ENCODE measurements around the gene ZNF415. TPM values are rescaled to one million over a fixed set of nuclear protein-coding genes. Genes with fewer than 3 reads are reported as not detected.
"Not testable (repeated sequence)": the region's sequence is repeated elsewhere in the genome, so short reads cannot be mapped to it uniquely, and the experiment has no call there.

Gene ZNF415
- total and polyA plus RNA-seq, 3 experiments from 2014 or later = 0.22 to 1.4 (median 0.66) TPM

DNA sequence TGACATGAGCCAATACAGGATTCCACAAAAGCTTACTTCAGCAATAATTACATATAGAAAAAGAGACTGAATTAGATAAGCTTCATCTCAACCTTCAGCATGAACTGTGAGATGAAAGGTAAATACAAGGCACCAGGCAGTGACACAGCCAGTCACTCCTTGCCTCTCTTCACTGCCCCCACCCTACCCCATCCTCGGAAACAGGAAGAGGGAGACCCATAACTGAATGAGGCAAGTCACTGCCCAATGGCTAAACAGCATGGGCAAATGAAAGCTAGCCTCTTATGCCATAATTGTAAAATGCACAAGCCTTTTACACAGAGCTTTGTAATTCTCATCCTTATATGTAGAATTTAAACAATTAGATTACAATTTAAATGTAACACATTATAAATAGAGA lies 31.2 kb downstream of the ZNF415 start:
- Histone ChIP-seq H3K27me3 (ENCODE audit: insufficient read depth, low read length, poor library complexity, severe bottlenecking) (no peaks in the 10 kb centered on the region), H3K36me3 (ENCODE audit: insufficient read depth, low read length) (peaks cover 12% of the 10 kb centered on the region), H3K27ac (ENCODE audit: low read depth, low read length) (no peak overlapping the region), H3K9me3 (ENCODE audit: low read length) (no peaks in the 10 kb centered on the region), H3K4me3 (ENCODE audit: low read length) (no peak overlapping the region), H3K4me1 (ENCODE audit: insufficient read depth, low read length) (peaks cover 16% of the 10 kb centered on the region)
- H3K27ac Mint-ChIP-seq = peak overlapping the region in 7 of 8 donors; percentile 86 to 97 (median 95)
- peak overlapping the region; percentile 84 to 97 (median 92) for H3K4me3 Mint-ChIP-seq
- DNase-seq = no peak
- peaks cover 13 to 38% (median 17%) of the 10 kb centered on the region in 3 donors for H3K36me3 Mint-ChIP-seq
- POLR2A ChIA-PET = interaction anchor here (0.6 to 1.8 kb wide), 3 partner anchors 11 to 138 kb away, joined by 3 to 7 read pairs (median 6); partner anchors contain the start of gene ZNF816
- CTCF ChIA-PET = interaction anchor here (0.8 to 1.0 kb wide), 2 partner anchors 94 to 728 kb away, joined by 3 to 4 read pairs; no protein-coding TSS in a partner anchor
- no peaks in the 10 kb centered on the region for H3K27me3 Mint-ChIP-seq
- peaks cover 0 to 2% (median 1%) of the 10 kb centered on the region in 5 donors for H3K9me3 Mint-ChIP-seq
- peaks cover 44 to 59% (median 46%) of the 10 kb centered on the region in 3 donors for H3K4me1 Mint-ChIP-seq

DNA sequence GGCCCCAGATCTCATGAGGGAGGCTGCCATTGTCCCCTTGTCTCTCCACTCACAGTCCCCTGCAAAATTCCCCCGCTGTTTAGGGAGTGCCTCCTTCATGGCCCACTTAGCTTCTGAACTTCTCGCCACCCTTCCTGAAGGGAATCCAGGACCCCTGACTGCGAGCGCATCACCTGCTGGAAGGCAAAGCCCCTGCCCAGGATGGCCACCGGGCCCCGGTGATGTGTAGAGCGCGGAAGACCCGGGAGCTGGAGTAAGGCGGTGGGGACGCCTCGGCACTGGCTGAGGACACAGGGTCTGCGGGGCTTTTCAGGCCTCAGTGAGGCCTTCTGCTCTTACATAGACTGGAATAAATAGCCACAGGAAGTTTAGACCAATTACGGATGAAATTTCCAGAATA lies 34.1 kb downstream of the ZNF415 start:
- Mint-ChIP-seq H3K4me1 (peaks cover 48 to 72% (median 51%) of the 10 kb centered on the region in 3 donors), H3K27ac (peak overlapping the region in 1 of 8 donors; percentile 15), H3K36me3 (peaks cover 18 to 56% (median 19%) of the 10 kb centered on the region in 3 donors), H3K4me3 (peak overlapping the region in 2 of 7 donors; percentile 44 to 49)
- H3K9me3 ChIP-seq (ENCODE audit: low read length); CTCF ChIA-PET; H3K4me3 ChIP-seq (ENCODE audit: low read length); H3K27me3 ChIP-seq (ENCODE audit: insufficient read depth, low read length, poor library complexity, severe bottlenecking); H3K9me3 Mint-ChIP-seq; H3K27me3 Mint-ChIP-seq; DNase-seq; H3K27ac ChIP-seq (ENCODE audit: low read depth, low read length); POLR2A ChIA-PET: not testable (repeated sequence)
- Histone ChIP-seq H3K36me3 (ENCODE audit: insufficient read depth, low read length) (peaks cover 16% of the 10 kb centered on the region), H3K4me1 (ENCODE audit: insufficient read depth, low read length) (peaks cover 12% of the 10 kb centered on the region)

DNA sequence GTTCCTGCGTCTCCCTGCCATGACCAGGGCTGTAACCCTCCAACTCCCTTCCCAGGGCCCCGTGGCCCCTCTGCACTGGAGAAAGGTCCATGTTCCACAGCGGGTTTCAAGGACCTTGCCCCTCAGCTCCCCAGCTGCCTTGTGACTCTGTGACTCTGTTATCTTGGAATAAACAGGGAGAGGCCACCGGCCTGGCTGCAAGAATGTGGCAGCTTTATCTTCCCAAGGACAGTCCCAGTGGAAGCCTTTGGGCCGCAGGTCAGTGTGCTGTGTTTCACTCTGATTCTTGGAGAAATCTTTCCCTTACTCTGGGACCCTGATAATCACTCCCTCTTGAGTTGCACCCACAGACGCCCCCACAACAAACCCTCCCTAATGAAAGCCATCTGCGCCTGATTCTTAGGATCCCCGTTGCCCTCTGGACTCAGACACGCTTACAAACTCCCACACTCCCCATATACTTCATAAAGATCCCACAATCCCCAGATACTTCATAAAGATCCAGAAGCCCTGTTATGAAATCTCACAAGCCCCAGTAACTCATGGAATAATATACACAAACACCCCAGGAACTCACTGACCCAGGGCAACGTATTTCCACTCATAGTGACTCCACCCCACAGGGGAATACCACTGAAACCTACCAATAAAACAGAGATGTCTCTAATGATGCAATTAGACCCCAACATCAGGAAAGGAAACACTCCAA lies 35.6 kb downstream of the ZNF415 start:
- H3K9me3 Mint-ChIP-seq; CTCF ChIA-PET; H3K27ac ChIP-seq (ENCODE audit: low read depth, low read length); H3K27me3 ChIP-seq (ENCODE audit: insufficient read depth, low read length, poor library complexity, severe bottlenecking); H3K4me1 ChIP-seq (ENCODE audit: insufficient read depth, low read length); DNase-seq; H3K27ac Mint-ChIP-seq; H3K4me3 ChIP-seq (ENCODE audit: low read length); H3K27me3 Mint-ChIP-seq; POLR2A ChIA-PET; H3K9me3 ChIP-seq (ENCODE audit: low read length): not testable (repeated sequence)
- Mint-ChIP-seq H3K36me3 (peaks cover 18 to 60% (median 24%) of the 10 kb centered on the region in 3 donors), H3K4me3 (peak overlapping the region in 2 of 7 donors; percentile 20 to 27), H3K4me1 (peaks cover 39 to 66% (median 41%) of the 10 kb centered on the region in 3 donors)
- H3K36me3 ChIP-seq (ENCODE audit: insufficient read depth, low read length) = peaks cover 16% of the 10 kb centered on the region

DNA sequence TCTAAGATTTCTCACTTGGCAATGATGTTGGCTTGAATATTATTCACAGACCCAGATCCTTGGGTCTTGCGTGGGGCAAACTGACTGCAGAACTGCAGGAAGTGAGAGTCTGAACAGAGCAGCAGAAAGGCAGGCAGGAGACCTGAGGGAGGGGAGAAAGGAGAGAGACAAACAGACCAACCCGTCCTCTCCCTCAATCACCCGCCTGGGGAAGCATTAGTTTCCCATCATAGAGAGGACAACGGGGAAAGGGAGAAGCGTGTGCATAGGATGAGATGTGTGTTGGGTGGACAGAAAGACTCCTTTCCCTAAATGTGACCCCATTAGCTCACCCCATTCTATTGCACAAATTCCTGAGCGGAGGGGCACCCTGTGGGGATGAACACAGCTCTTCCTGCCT lies 36.1 kb downstream of the ZNF415 start:
- peaks cover 19% of the 10 kb centered on the region for H3K36me3 ChIP-seq (ENCODE audit: insufficient read depth, low read length)
- H3K4me3 Mint-ChIP-seq; CTCF ChIA-PET; POLR2A ChIA-PET; DNase-seq; H3K27me3 Mint-ChIP-seq; H3K9me3 ChIP-seq (ENCODE audit: low read length); H3K27ac ChIP-seq (ENCODE audit: low read depth, low read length); H3K4me1 ChIP-seq (ENCODE audit: insufficient read depth, low read length); H3K27me3 ChIP-seq (ENCODE audit: insufficient read depth, low read length, poor library complexity, severe bottlenecking); H3K4me3 ChIP-seq (ENCODE audit: low read length); H3K9me3 Mint-ChIP-seq; H3K27ac Mint-ChIP-seq: not testable (repeated sequence)
- Mint-ChIP-seq H3K36me3 (peaks cover 18 to 64% (median 24%) of the 10 kb centered on the region in 3 donors), H3K4me1 (peaks cover 34 to 60% (median 35%) of the 10 kb centered on the region in 3 donors)

DNA sequence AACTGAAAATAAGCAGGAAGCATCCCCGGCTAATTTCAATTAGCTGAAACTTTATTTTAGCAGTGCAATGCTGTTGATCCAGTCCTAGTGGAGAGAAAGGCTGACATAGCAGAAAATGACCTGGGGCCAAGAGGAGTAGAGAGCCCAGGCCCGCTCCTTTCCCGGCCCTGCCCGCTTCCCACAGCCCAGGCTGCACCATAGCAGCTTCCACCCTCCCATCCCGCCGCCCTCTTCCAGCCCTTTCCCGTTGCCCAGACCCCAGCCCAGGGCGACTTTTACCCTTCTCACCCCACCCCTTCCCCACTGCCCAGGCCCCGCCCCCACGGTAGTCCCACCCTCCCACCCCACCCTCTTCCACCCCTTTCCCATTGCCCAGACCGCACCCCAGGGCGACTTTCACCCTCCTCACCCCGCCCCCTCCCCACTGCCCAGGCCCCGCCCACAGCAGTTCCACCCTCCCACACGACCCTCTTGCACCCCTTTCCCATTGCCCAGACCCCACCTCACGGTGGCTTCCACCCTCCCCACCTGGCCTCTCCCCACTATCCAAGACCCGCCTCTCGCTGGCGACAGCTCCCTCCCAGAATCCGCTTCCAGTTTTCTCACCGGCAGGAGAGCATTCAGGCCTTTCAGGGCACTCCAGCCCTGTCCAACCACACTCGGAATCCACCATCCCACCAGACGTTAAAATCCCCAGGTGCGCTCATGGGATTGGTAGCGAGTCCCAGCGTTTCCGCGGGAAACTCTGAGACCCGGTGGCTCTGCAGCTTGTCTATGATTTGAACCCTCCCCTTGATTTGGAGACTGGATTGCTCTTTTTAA lies 37.7 kb downstream of the ZNF415 start:
- Mint-ChIP-seq H3K27ac (peak overlapping the region in 1 of 8 donors; percentile 8), H3K27me3 (no peaks in the 10 kb centered on the region), H3K4me1 (peaks cover 29 to 53% (median 30%) of the 10 kb centered on the region in 3 donors), H3K36me3 (peaks cover 30 to 78% (median 33%) of the 10 kb centered on the region in 3 donors), H3K9me3 (peaks cover 0 to 2% (median 0%) of the 10 kb centered on the region in 5 donors), H3K4me3 (no peak overlapping the region)
- ChIA-PET CTCF (no interaction called here), POLR2A (no interaction called here)
- H3K36me3 ChIP-seq (ENCODE audit: insufficient read depth, low read length) = peaks cover 32% of the 10 kb centered on the region
- H3K4me3 ChIP-seq (ENCODE audit: low read length) = no peak overlapping the region
- no peak overlapping the region for H3K27ac ChIP-seq (ENCODE audit: low read depth, low read length)
- H3K27me3 ChIP-seq (ENCODE audit: insufficient read depth, low read length, poor library complexity, severe bottlenecking) = no peaks in the 10 kb centered on the region
- H3K4me1 ChIP-seq (ENCODE audit: insufficient read depth, low read length) = no peaks in the 10 kb centered on the region
- DNase-seq = no peak
- H3K9me3 ChIP-seq (ENCODE audit: low read length) = no peaks in the 10 kb centered on the region

DNA sequence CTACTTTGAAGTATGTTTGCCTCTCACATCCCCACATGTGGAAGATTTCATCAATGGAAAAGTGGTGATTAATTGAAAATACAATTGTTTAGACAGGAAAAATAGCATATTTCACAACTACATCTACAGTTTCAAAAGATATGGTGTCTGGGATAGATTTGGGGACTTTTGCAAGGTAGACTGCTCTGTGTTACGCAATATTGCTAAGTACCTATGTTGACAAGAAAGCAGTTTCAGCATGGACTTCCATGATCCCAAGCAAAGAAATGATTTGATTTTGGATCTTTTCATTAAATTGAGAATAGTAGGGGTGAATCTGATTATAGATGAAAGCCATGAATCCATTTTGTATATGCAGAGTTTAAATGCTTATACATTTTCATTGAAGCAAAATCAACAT lies 40.0 kb downstream of the ZNF415 start:
- no peak for DNase-seq
- H3K4me3 ChIP-seq (ENCODE audit: low read length) = no peak overlapping the region
- H3K27me3 Mint-ChIP-seq = no peaks in the 10 kb centered on the region
- peaks cover 28% of the 10 kb centered on the region for H3K36me3 ChIP-seq (ENCODE audit: insufficient read depth, low read length)
- H3K4me3 Mint-ChIP-seq = no peak overlapping the region
- H3K4me1 Mint-ChIP-seq = peaks cover 12 to 35% (median 14%) of the 10 kb centered on the region in 3 donors
- H3K27me3 ChIP-seq (ENCODE audit: insufficient read depth, low read length, poor library complexity, severe bottlenecking) = no peaks in the 10 kb centered on the region
- POLR2A ChIA-PET = no interaction called here
- no peaks in the 10 kb centered on the region for H3K9me3 ChIP-seq (ENCODE audit: low read length)
- H3K27ac Mint-ChIP-seq = no peak overlapping the region
- no peaks in the 10 kb centered on the region for H3K4me1 ChIP-seq (ENCODE audit: insufficient read depth, low read length)
- H3K27ac ChIP-seq (ENCODE audit: low read depth, low read length) = no peak overlapping the region
- peaks cover 0 to 1% (median 0%) of the 10 kb centered on the region in 5 donors for H3K9me3 Mint-ChIP-seq
- H3K36me3 Mint-ChIP-seq = peaks cover 36 to 77% (median 37%) of the 10 kb centered on the region in 3 donors
- CTCF ChIA-PET = no interaction called here

DNA sequence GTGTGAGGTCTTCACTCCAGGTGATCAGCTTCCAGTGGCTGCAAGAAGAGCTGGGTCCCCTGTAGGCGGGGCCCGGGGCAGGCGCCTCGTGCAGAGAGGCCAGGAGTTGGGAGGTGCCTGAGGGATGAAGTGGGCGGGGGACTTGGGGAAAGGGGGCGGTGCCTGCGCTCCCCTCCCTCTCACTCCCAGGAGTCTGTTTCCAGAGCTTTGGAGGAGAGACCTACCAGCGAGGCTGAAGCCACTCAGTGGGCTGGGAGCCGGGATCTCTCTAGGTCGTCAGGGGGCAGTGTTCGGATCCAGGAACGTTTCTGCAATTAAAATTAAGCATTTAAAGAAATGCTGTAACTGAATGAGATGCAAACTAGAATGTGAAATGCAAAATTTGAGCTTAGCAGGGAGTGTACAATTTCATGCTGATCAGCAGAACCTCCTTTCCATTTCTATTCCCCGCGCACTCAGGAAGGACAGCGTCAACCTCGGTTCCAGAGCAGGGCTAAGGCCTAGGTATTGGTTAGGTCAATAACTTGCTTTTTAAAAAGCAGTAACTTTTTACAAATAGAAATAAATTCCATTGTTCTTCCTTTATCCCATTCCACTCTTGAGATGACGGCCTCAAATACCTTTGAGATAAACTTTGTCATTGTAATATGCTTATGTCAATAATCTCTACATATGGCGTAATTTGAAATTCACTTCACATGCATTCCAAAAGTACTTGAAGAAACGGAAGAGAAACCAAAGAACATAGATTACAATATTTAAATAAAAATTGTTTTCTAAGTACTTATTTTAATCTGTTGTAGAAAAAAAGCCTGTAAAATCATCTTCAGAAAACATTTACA lies 41.1 kb downstream of the ZNF415 start:
- no peaks in the 10 kb centered on the region for H3K9me3 ChIP-seq (ENCODE audit: low read length)
- no peak overlapping the region for H3K27ac ChIP-seq (ENCODE audit: low read depth, low read length)
- POLR2A ChIA-PET = interaction anchor here (0.6 kb wide), 1 partner anchor 1079 kb away, joined by 3 read pairs; no protein-coding TSS in a partner anchor
- H3K27me3 ChIP-seq (ENCODE audit: insufficient read depth, low read length, poor library complexity, severe bottlenecking) = no peaks in the 10 kb centered on the region
- H3K9me3 Mint-ChIP-seq = peaks cover 0 to 1% (median 0%) of the 10 kb centered on the region in 5 donors
- no peaks in the 10 kb centered on the region for H3K27me3 Mint-ChIP-seq
- peak overlapping the region in 1 of 8 donors; percentile 90 for H3K27ac Mint-ChIP-seq
- peaks cover 28% of the 10 kb centered on the region for H3K36me3 ChIP-seq (ENCODE audit: insufficient read depth, low read length)
- no peak for DNase-seq
- H3K4me3 Mint-ChIP-seq = no peak overlapping the region
- H3K4me1 ChIP-seq (ENCODE audit: insufficient read depth, low read length) = no peaks in the 10 kb centered on the region
- CTCF ChIA-PET = no interaction called here
- H3K4me3 ChIP-seq (ENCODE audit: low read length) = no peak overlapping the region
- H3K4me1 Mint-ChIP-seq = peaks cover 5 to 28% (median 12%) of the 10 kb centered on the region in 3 donors
- peaks cover 39 to 78% (median 40%) of the 10 kb centered on the region in 3 donors for H3K36me3 Mint-ChIP-seq
